Panc1 (cell line): ENCODE data around the gene GPR26. TPM values are rescaled to one million over a fixed set of nuclear protein-coding genes. Genes with fewer than 3 reads are reported as not detected.

Source experiments
- ATAC-seq: fragments of 200-7000 bp; cut with Tn5 transposase; 2 replicates; pipeline ENCODE4 v1.9.1; 2020; ENCODE audit warnings: mild to moderate bottlenecking, moderate library complexity
- BruUV-seq: library from RNA; stranded (reverse); fragments of 400-500 nt; replicated peaks from 2 replicates; lab custom pipeline; 2021; lab: Mats Ljungman, UMichigan
- CTCF ChIA-PET: fragments of 300-600 bp; sonication (Branson Sonifier 250); formaldehyde crosslinking; loops from one replicate; lab custom pipeline; 2022; ENCODE audit warnings: antibody characterized with exemption; lab: Charles Lee
- POLR2A ChIA-PET: fragments of 300-600 bp; sonication (Branson Sonifier 250); formaldehyde crosslinking; loops from one replicate; lab custom pipeline; 2022; ENCODE audit warnings: antibody characterized with exemption; lab: Charles Lee
- DNase-seq: peaks from one replicate; pipeline ENCODE4 v3.0.0-alpha.2; 2010; ENCODE audit warnings: low read depth, low spot score
- H3K27ac ChIP-seq: 2 replicates; pipeline ENCODE4 v1.5.1; 2011; ENCODE audit warnings: mild to moderate bottlenecking, low read length, inconsistent platforms
- H3K27me3 ChIP-seq: fragments of 200-500 bp; sonication (Bioruptor generic); 2 replicates; pipeline ENCODE4 v1.6.0; 2014; ENCODE audit warnings: low read length, inconsistent platforms; ENCODE audit not compliant: control insufficient read depth, insufficient read depth
- H3K36me3 ChIP-seq: fragments of 200-500 bp; sonication (Bioruptor generic); 2 replicates; pipeline ENCODE4 v1.5.1; 2014; ENCODE audit warnings: inconsistent platforms, mild to moderate bottlenecking, low read length, moderate library complexity; ENCODE audit not compliant: control insufficient read depth, insufficient read depth
- H3K4me1 ChIP-seq: 2 replicates; pipeline ENCODE4 v1.5.1; 2011; ENCODE audit warnings: inconsistent platforms, mild to moderate bottlenecking, low read length, moderate library complexity; ENCODE audit not compliant: control insufficient read depth, insufficient read depth
- H3K4me3 ChIP-seq, 2 experiments: 2 replicates each; pipeline ENCODE4 v1.5.1; 2011 to 2012; ENCODE audit warnings: low read depth in 2 of 2, low read length in 2 of 2, mild to moderate bottlenecking in 2 of 2, inconsistent platforms in 1 of 2, moderate library complexity in 1 of 2
- H3K9me3 ChIP-seq: fragments of 200-500 bp; sonication (Bioruptor generic); 2 replicates; pipeline ENCODE4 v1.5.1; 2014; ENCODE audit warnings: low read depth, mild to moderate bottlenecking, inconsistent platforms, low read length, moderate library complexity; ENCODE audit not compliant: control insufficient read depth, insufficient read depth
- POLR2AphosphoS5 ChIP-seq: IDR thresholded peaks from 2 replicates; pipeline ENCODE4 v1.6.1; 2012; ENCODE audit warnings: mild to moderate bottlenecking, low read depth, low read length, moderate library complexity
- REST ChIP-seq, 2 experiments: IDR thresholded peaks; 2 replicates each; pipeline ENCODE4 v1.6.1; 2011 to 2012; ENCODE audit warnings: low read depth in 2 of 2, control low read depth in 1 of 2, low read length in 1 of 2, mild to moderate bottlenecking in 1 of 2, moderate library complexity in 1 of 2; ENCODE audit not compliant: insufficient read depth in 1 of 2
- SIN3A ChIP-seq: IDR thresholded peaks from 2 replicates; pipeline ENCODE4 v1.6.1; 2012; ENCODE audit warnings: low read depth, mild to moderate bottlenecking, low read length, moderate library complexity, borderline replicate concordance; ENCODE audit not compliant: insufficient read depth
- TCF7L2 ChIP-seq: IDR thresholded peaks from 2 replicates; pipeline ENCODE4 v1.6.1; 2011; ENCODE audit warnings: mild to moderate bottlenecking, low read depth, low read length, inconsistent platforms
- in situ Hi-C: cut with HindIII; loops from 2 replicates; pipeline ENCODE4 v1.10.0; 2016; ENCODE audit warnings: low sequenced_read_pairs, low pct_unique_long_range_greater_than_20kb
- intact Hi-C: fragments of 100-400 bp; cut with micrococcal nuclease; formaldehyde crosslinking; loops from one replicate; pipeline ENCODE4 v1.10.0; 2022; ENCODE audit not compliant: unreplicated experiment
- total RNA-seq: library from RNA; stranded (reverse); gene quantifications from one replicate; pipeline ENCODE4 v1.2.1, GENCODE V29; 2021; ENCODE audit not compliant: unreplicated experiment
- TF ChIP-seq, protein P1 (sequence below): fragments of 450-650 bp; IDR thresholded peaks from 2 replicates; pipeline ENCODE4 v1.5.1; 2017; ENCODE audit warnings: mild to moderate bottlenecking

The GPR26 gene
- total RNA-seq, 1 experiment from 2014 or later = not detected

- H3K9me3 ChIP-seq = no peaks in the 10 kb centered on the region
- no peaks in the 10 kb centered on the region for H3K36me3 ChIP-seq
- no peaks in the 10 kb centered on the region for H3K4me1 ChIP-seq
- POLR2A ChIA-PET = no interaction called here
- BruUV-seq = no TSS peak
- H3K4me3 ChIP-seq = no peak overlapping the region
- H3K27ac ChIP-seq = no peak overlapping the region
- H3K27me3 ChIP-seq = peaks cover 22% of the 10 kb centered on the region
- TF ChIP-seq POLR2AphosphoS5 = no peak
- TF ChIP-seq, protein P1, sequence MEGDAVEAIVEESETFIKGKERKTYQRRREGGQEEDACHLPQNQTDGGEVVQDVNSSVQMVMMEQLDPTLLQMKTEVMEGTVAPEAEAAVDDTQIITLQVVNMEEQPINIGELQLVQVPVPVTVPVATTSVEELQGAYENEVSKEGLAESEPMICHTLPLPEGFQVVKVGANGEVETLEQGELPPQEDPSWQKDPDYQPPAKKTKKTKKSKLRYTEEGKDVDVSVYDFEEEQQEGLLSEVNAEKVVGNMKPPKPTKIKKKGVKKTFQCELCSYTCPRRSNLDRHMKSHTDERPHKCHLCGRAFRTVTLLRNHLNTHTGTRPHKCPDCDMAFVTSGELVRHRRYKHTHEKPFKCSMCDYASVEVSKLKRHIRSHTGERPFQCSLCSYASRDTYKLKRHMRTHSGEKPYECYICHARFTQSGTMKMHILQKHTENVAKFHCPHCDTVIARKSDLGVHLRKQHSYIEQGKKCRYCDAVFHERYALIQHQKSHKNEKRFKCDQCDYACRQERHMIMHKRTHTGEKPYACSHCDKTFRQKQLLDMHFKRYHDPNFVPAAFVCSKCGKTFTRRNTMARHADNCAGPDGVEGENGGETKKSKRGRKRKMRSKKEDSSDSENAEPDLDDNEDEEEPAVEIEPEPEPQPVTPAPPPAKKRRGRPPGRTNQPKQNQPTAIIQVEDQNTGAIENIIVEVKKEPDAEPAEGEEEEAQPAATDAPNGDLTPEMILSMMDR = no peak
- TF ChIP-seq SIN3A = no peak
- TF ChIP-seq TCF7L2 = no peak
- TF ChIP-seq REST (IDR thresholded peaks at IDR 0.05; ENCODE audit: insufficient read depth in 1 of 2, low read depth in 2 of 2, low read length in 1 of 2) = no peak
- ATAC-seq = peak; percentile 66
- DNase-seq = no peak
- CTCF ChIA-PET = no interaction called here
- intact Hi-C loops (no loop called here), in situ Hi-C loops (no loop called here)
Observed at GRCh38 chr10:123703195-123703790, 37.1 kb downstream of the GPR26 start.

DNA sequence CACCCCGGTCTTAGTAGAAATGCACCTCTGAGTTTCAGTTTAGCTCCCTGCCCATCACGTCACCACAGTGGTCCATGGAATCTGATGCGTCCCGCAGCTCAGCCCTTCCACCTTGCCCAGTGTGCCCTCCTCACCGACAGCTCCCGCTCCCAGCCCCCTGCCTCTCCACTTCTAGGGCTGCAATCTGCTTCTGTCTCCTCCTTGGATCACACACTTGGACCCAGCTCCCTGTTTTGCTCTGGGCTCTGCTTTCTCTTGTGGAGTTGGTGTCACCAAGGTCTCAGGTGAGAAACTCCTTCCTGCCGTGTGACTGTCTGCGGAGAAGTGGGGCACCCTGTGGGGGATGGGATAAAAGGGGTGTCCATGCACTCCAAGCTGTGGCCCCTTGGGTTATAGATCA lies 37.9 kb downstream of the GPR26 start:
- H3K27ac ChIP-seq = no peak overlapping the region
- ATAC-seq = no peak
- no peaks in the 10 kb centered on the region for H3K4me1 ChIP-seq
- ChIA-PET POLR2A (no interaction called here), CTCF (no interaction called here)
- TF ChIP-seq SIN3A (no peak), POLR2AphosphoS5 (no peak), REST (IDR thresholded peaks at IDR 0.05; ENCODE audit: insufficient read depth in 1 of 2, low read depth in 2 of 2, low read length in 1 of 2) (no peak), TCF7L2 (no peak)
- TF ChIP-seq, protein P1 = no peak
- intact Hi-C loops = no loop called here
- no peak for DNase-seq
- H3K36me3 ChIP-seq = no peaks in the 10 kb centered on the region
- H3K9me3 ChIP-seq = no peaks in the 10 kb centered on the region
- no peak overlapping the region for H3K4me3 ChIP-seq
- in situ Hi-C loops = no loop called here
- no TSS peak for BruUV-seq
- H3K27me3 ChIP-seq = peaks cover 22% of the 10 kb centered on the region
